H1 (cell line): ENCODE measurements around the gene BAK1. TPM values are rescaled to one million over a fixed set of nuclear protein-coding genes. Genes with fewer than 3 reads are reported as not detected.

Experiments
- CTCF ChIA-PET: fragments of 300-600 bp; sonication (Branson Sonifier 250); formaldehyde crosslinking; loops from one replicate; lab custom pipeline; 2021; ENCODE audit not compliant: partially characterized antibody; lab: Charles Lee
- POLR2A ChIA-PET: fragments of 300-600 bp; sonication (Branson Sonifier 250); formaldehyde crosslinking; loops from one replicate; lab custom pipeline; 2021; ENCODE audit warnings: inconsistent platforms; ENCODE audit not compliant: partially characterized antibody; lab: Charles Lee
- DNase-seq, 2 experiments: peaks; one replicate each; pipeline versions ENCODE4 v3.0.0 to v3.0.0-alpha.2; 2010 to 2022; ENCODE audit warnings: low spot score in 2 of 2, low read depth in 1 of 2, mixed read lengths in 1 of 2
- FAIRE-seq: peaks from 2 replicates; lab custom pipeline; 2011; peaks lifted over from hg19 to GRCh38; lab: Jason Lieb, UNC
- H2AFZ ChIP-seq: 2 replicates; pipeline ENCODE4 v1.8.1; 2012; ENCODE audit warnings: low read length, inconsistent platforms
- H2AK5ac ChIP-seq: 2 replicates; pipeline ENCODE4 v1.6.1; 2013; ENCODE audit warnings: low read depth, low read length
- H2BK120ac ChIP-seq: replicated peaks from 2 replicates; pipeline ENCODE3; 2013; ENCODE audit warnings: low read depth, low read length, inconsistent platforms
- H2BK12ac ChIP-seq: 2 replicates; pipeline ENCODE4 v1.6.1; 2013; ENCODE audit warnings: low read depth, low read length
- H2BK15ac ChIP-seq: 2 replicates; pipeline ENCODE4 v1.6.1; 2013; ENCODE audit warnings: low read length
- H2BK20ac ChIP-seq: 2 replicates; pipeline ENCODE4 v1.6.1; 2013; ENCODE audit warnings: low read length
- H2BK5ac ChIP-seq: 2 replicates; pipeline ENCODE4 v1.6.1; 2013; ENCODE audit warnings: low read depth, low read length
- H3K14ac ChIP-seq: 2 replicates; pipeline ENCODE4 v1.6.1; 2013; ENCODE audit warnings: inconsistent platforms; ENCODE audit not compliant: insufficient read length
- H3K18ac ChIP-seq: 2 replicates; pipeline ENCODE4 v1.6.1; 2013; ENCODE audit warnings: low read length; ENCODE audit errors: extremely low read depth
- H3K23ac ChIP-seq: 2 replicates; pipeline ENCODE4 v1.6.1; 2013; ENCODE audit warnings: inconsistent platforms; ENCODE audit not compliant: insufficient read length
- H3K23me2 ChIP-seq: 2 replicates; pipeline ENCODE4 v1.6.1; 2013; ENCODE audit warnings: low read depth, low read length
- H3K27ac ChIP-seq: 2 replicates; pipeline ENCODE4 v1.6.1; 2011; ENCODE audit warnings: low read depth, low read length, inconsistent platforms
- H3K27me3 ChIP-seq, 4 experiments: replicated peaks in 1 of 4; 1 replicate in 1 of 4; 2 replicates in 3 of 4; pipeline versions ENCODE4 v1.6.1 to v1.8.1; 2011 to 2013; ENCODE audit warnings: low read length in 3 of 4, mild to moderate bottlenecking in 3 of 4, inconsistent platforms in 2 of 4, mixed read lengths in 2 of 4, moderate library complexity in 1 of 4; ENCODE audit not compliant: control insufficient read depth in 3 of 4, insufficient read depth in 3 of 4; ENCODE audit errors: extremely low read depth in 1 of 4
- H3K36me3 ChIP-seq, 4 experiments: 2 replicates each; pipeline versions ENCODE4 v1.6.1 to v1.8.1; 2011 to 2013; ENCODE audit warnings: mild to moderate bottlenecking in 4 of 4, low read length in 3 of 4, moderate library complexity in 2 of 4, control low read depth in 1 of 4, inconsistent platforms in 1 of 4; ENCODE audit not compliant: insufficient read depth in 4 of 4, control insufficient read depth in 2 of 4
- H3K4ac ChIP-seq: replicated peaks from 2 replicates; pipeline ENCODE3; 2013; ENCODE audit warnings: low read length, low read depth, mixed read lengths, inconsistent platforms; ENCODE audit not compliant: insufficient read length
- H3K4me1 ChIP-seq, 4 experiments: replicated peaks in 1 of 4; 1 replicate in 1 of 4; 2 replicates in 3 of 4; pipeline versions ENCODE4 v1.6.1 to v1.8.1; 2011 to 2013; ENCODE audit warnings: low read length in 3 of 4, inconsistent platforms in 2 of 4, mixed read lengths in 1 of 4; ENCODE audit not compliant: insufficient read depth in 4 of 4, control insufficient read depth in 3 of 4
- H3K4me2 ChIP-seq, 2 experiments: 2 replicates each; pipeline versions ENCODE4 v1.6.1 to v1.8.1; 2011 to 2013; ENCODE audit warnings: low read depth in 2 of 2, low read length in 2 of 2, control low read depth in 1 of 2, inconsistent platforms in 1 of 2, mild to moderate bottlenecking in 1 of 2; ENCODE audit not compliant: insufficient read depth in 1 of 2
- H3K4me3 ChIP-seq, 4 experiments: fragments of 200-600, 300-600 bp in 1 of 4; sonication (generic), shearing (Covaris generic), sonication (Bioruptor Twin) in 1 of 4; 2 replicates each; pipeline versions ENCODE4 v1.5.1 to v1.8.1; 2011 to 2016; ENCODE audit warnings: low read length in 4 of 4, low read depth in 3 of 4, control low read depth in 2 of 4, inconsistent platforms in 2 of 4, mild to moderate bottlenecking in 2 of 4, mixed read lengths in 1 of 4, moderate library complexity in 1 of 4; ENCODE audit not compliant: insufficient read depth in 2 of 4; ENCODE audit errors: extremely low read depth in 1 of 4
- H3K56ac ChIP-seq: replicated peaks from 2 replicates; pipeline ENCODE3; 2013; ENCODE audit warnings: low read depth, mild to moderate bottlenecking, mixed read lengths, low read length, inconsistent platforms; ENCODE audit not compliant: insufficient read length
- H3K79me1 ChIP-seq: 2 replicates; pipeline ENCODE4 v1.6.1; 2013; ENCODE audit warnings: low read depth, low read length, control low read depth
- H3K79me2 ChIP-seq, 2 experiments: 2 replicates each; pipeline versions ENCODE4 v1.6.1 to v1.8.1; 2012 to 2013; ENCODE audit warnings: low read length in 2 of 2, mild to moderate bottlenecking in 2 of 2, inconsistent platforms in 1 of 2; ENCODE audit not compliant: insufficient read depth in 2 of 2, control insufficient read depth in 1 of 2
- H3K9ac ChIP-seq, 4 experiments: replicated peaks in 1 of 4; 1 replicate in 1 of 4; 2 replicates in 3 of 4; pipeline versions ENCODE4 v1.6.1 to v1.8.1; 2011 to 2013; ENCODE audit warnings: low read depth in 3 of 4, low read length in 3 of 4, control low read depth in 2 of 4, mild to moderate bottlenecking in 2 of 4, moderate library complexity in 2 of 4, inconsistent platforms in 1 of 4; ENCODE audit errors: extremely low read depth in 1 of 4
- H3K9me3 ChIP-seq, 2 experiments: 2 replicates each; pipeline versions ENCODE4 v1.6.1 to v1.8.1; 2012 to 2013; ENCODE audit warnings: mild to moderate bottlenecking in 2 of 2, moderate library complexity in 2 of 2, control low read depth in 1 of 2, inconsistent platforms in 1 of 2, low read depth in 1 of 2, low read length in 1 of 2, mixed read lengths in 1 of 2; ENCODE audit not compliant: insufficient read depth in 2 of 2
- H4K20me1 ChIP-seq, 2 experiments: replicated peaks in 1 of 2; 2 replicates each; pipeline versions ENCODE3 to v1.8.1; 2011 to 2013; ENCODE audit warnings: inconsistent platforms in 2 of 2, low read length in 2 of 2, mild to moderate bottlenecking in 1 of 2; ENCODE audit not compliant: insufficient read depth in 2 of 2, control insufficient read depth in 1 of 2
- H4K5ac ChIP-seq: 2 replicates; pipeline ENCODE4 v1.6.1; 2013; ENCODE audit warnings: low read length, low read depth, mixed read lengths, inconsistent platforms; ENCODE audit not compliant: insufficient read length
- H4K8ac ChIP-seq: 2 replicates; pipeline ENCODE4 v1.8.0; 2013; ENCODE audit warnings: mild to moderate bottlenecking, moderate library complexity, low read length, inconsistent platforms; ENCODE audit not compliant: insufficient read depth; ENCODE audit errors: extremely low read depth
- H4K91ac ChIP-seq: replicated peaks from 2 replicates; pipeline ENCODE3; 2013; ENCODE audit warnings: low read length, mixed read lengths, inconsistent platforms; ENCODE audit not compliant: insufficient read length
- ASH2L ChIP-seq: fragments of 200-600, 300-600 bp; sonication (generic); IDR thresholded peaks from one replicate; pipeline ENCODE4 v1.7.1; 2017; ENCODE audit warnings: low read length
- ATF3 ChIP-seq: IDR thresholded peaks from 2 replicates; pipeline ENCODE4 v1.6.1; 2011; ENCODE audit warnings: low read depth, mild to moderate bottlenecking, low read length; ENCODE audit not compliant: insufficient read depth
- BCL11A ChIP-seq, 2 experiments: IDR thresholded peaks; one replicate each; pipeline ENCODE4 v1.6.1; 2011; ENCODE audit warnings: low read depth in 2 of 2, low read length in 2 of 2, mild to moderate bottlenecking in 2 of 2
- CTBP2 ChIP-seq: IDR thresholded peaks from 2 replicates; pipeline ENCODE4 v1.7.0; 2011; ENCODE audit warnings: borderline replicate concordance, mild to moderate bottlenecking, moderate library complexity, mixed read lengths, low read length; ENCODE audit not compliant: insufficient read depth, insufficient read length
- KDM4A ChIP-seq: IDR thresholded peaks from one replicate; pipeline ENCODE4 v1.7.1; 2012; ENCODE audit warnings: low read depth, mild to moderate bottlenecking, moderate library complexity, low read length, inconsistent platforms; ENCODE audit not compliant: severe bottlenecking
- NANOG ChIP-seq: IDR thresholded peaks from 2 replicates; pipeline ENCODE4 v1.6.1; 2011; ENCODE audit warnings: low read length, low read depth, mild to moderate bottlenecking, inconsistent platforms; ENCODE audit not compliant: insufficient read depth, poor library complexity, severe bottlenecking
- POLR2A ChIP-seq, 2 experiments: IDR thresholded peaks; 1 replicate in 1 of 2; 2 replicates in 1 of 2; pipeline ENCODE4 v1.6.1; 2011; ENCODE audit warnings: low read depth in 2 of 2, low read length in 2 of 2, mild to moderate bottlenecking in 2 of 2; ENCODE audit errors: control extremely low read depth in 1 of 2
- RAD21 ChIP-seq, 2 experiments: IDR thresholded peaks in 1 of 2; conservative IDR thresholded peaks in 1 of 2; 2 replicates each; pipeline ENCODE4 v1.6.1; 2011; ENCODE audit warnings: low read depth in 2 of 2, low read length in 2 of 2, improper control_type of control experiment in 1 of 2, inconsistent platforms in 1 of 2, mild to moderate bottlenecking in 1 of 2, moderate library complexity in 1 of 2
- RNF2 ChIP-seq: fragments of 200-900, 300-1000 bp; sonication (generic); IDR thresholded peaks from 2 replicates; pipeline ENCODE4 v1.7.1; 2016; ENCODE audit warnings: borderline replicate concordance, low read depth, mild to moderate bottlenecking, antibody characterized with exemption, low read length; ENCODE audit not compliant: poor library complexity, severe bottlenecking; ENCODE audit errors: missing control alignments
- SAP30 ChIP-seq: fragments of 300-600 bp; sonication (generic); IDR thresholded peaks from 2 replicates; pipeline ENCODE4 v1.7.1; 2012; ENCODE audit warnings: low read length, moderate library complexity, mild to moderate bottlenecking, inconsistent platforms; ENCODE audit not compliant: insufficient read depth, insufficient replicate concordance
- TAF1 ChIP-seq: IDR thresholded peaks from 2 replicates; pipeline ENCODE4 v1.6.1; 2011; ENCODE audit warnings: mild to moderate bottlenecking, low read depth, low read length
- TBP ChIP-seq: IDR thresholded peaks from 2 replicates; pipeline ENCODE4 v1.6.1; 2011; ENCODE audit warnings: low read depth, low read length, improper control_type of control experiment
- WGBS, 2 experiments: shearing (Covaris generic) in 1 of 2; methylation state at CpG; one replicate each; pipeline versions ENCODE4 v1.1.6 to v1.1.7; 2013 to 2015; ENCODE audit warnings: low lambda C conversion rate in 2 of 2, mixed read lengths in 2 of 2, inconsistent platforms in 1 of 2, low coverage in 1 of 2, missing lambda C conversion rate in 1 of 2; ENCODE audit not compliant: insufficient replicate concordance in 2 of 2, insufficient coverage in 1 of 2, insufficient read length in 1 of 2; ENCODE audit errors: extremely low coverage in 1 of 2, missing lambda C conversion rate in 1 of 2; 5-methylcytosine and 5-hydroxymethylcytosine counted together
- polyA plus RNA-seq, 7 experiments: library from polyadenylated mRNA; depleted of rRNA in 3 of 7; stranded (reverse) in 5 of 7; unstranded in 2 of 7; fragments of >200 nt in 5 of 7; fragments of 200-250 nt in 2 of 7; gene quantifications; 1 replicate in 5 of 7; 2 replicates in 1 of 7; 4 replicates in 1 of 7; pipeline versions ENCODE4 v1.2.1 to v1.2.3, GENCODE V29; 2011 to 2013; ENCODE audit warnings: missing spikeins in 2 of 7, mixed read lengths in 2 of 7
- total RNA-seq: library from RNA; stranded (reverse); fragmentation: NEBNext Ultra II Directional; extraction: Animal tissue kit (Norgen Biotek cat#: 25700); gene quantifications from 2 replicates; pipeline ENCODE4 v1.2.1, GENCODE V29; 2021

BAK1 gene
- total and polyA plus RNA-seq, 2 of the 8 experiments (the other 6 are each of a cell fraction or from before 2014, with no cell fraction given) = 43.3 to 43.4 TPM

GRCh38 chr6:33592280-33592594 lies 12.2 kb upstream of the BAK1 start:
- Histone ChIP-seq H3K4me3 (no peak overlapping the region), H2AFZ (no peak overlapping the region), H3K23ac (no peak overlapping the region), H4K8ac (no peak overlapping the region; the same call in 1 of the 2 replicates), H3K4me1 (peaks cover 5 to 28% (median 17%) of the 10 kb centered on the region in 4 experiments), H3K79me1 (no peaks in the 10 kb centered on the region), H2AK5ac (0 out of 2 replicates have a peak overlapping the region, but pooled peaks have one; percentile 10), H3K23me2 (no peaks in the 10 kb centered on the region; the same call in 1 of the 2 replicates), H2BK120ac (no peak overlapping the region), H3K4ac (peak overlapping the region; percentile 65), H3K27me3 (no peaks in the 10 kb centered on the region), H3K4me2 (no peak overlapping the region; a peak in 1 of 4 replicates), H2BK5ac (peak overlapping the region; percentile 78; the same call in 1 of the 2 replicates), H3K9ac (no peak overlapping the region), H3K14ac (no peak overlapping the region), H3K9me3 (no peaks in the 10 kb centered on the region), H3K27ac (no peak overlapping the region), H2BK12ac (peak overlapping the region; percentile 98; the same call in 1 of the 2 replicates), H4K91ac (peak overlapping the region; percentile 90), H3K79me2 (no peaks in the 10 kb centered on the region), H2BK20ac (peak overlapping the region; percentile 92), H3K36me3 (no peaks in the 10 kb centered on the region), H3K18ac (peak overlapping the region; percentile 95; the same call in 1 of the 2 replicates), H2BK15ac (peak overlapping the region; percentile 53; the same call in 1 of the 2 replicates), H4K5ac (no peak overlapping the region), H4K20me1 (no peaks in the 10 kb centered on the region), H3K56ac (no peak overlapping the region)
- FAIRE-seq = no peak
- 75% methylated on average over 7 of the region's 7 CpGs; no CpG with 5 or more reads in 1 of the 2 experiments for WGBS, 2 experiments
- ChIA-PET CTCF (interaction anchor here (1.0 to 9.3 kb wide), 12 partner anchors 10 to 119 kb away, joined by 3 to 131 read pairs (median 8); partner anchors contain the start of genes ITPR3 and UQCC2), POLR2A (interaction anchor here (1.0 to 1.6 kb wide), 8 partner anchors 12 to 138 kb away, joined by 3 to 6 read pairs (median 4); partner anchors contain the start of genes ITPR3 and ZBTB9)
- DNase-seq = no peak
- TF ChIP-seq ATF3 (no peak), KDM4A (no peak), TBP (no peak), CTBP2 (no peak), POLR2A (IDR thresholded peaks at IDR 0.05; ENCODE audit: control extremely low read depth in 1 of 2, low read depth in 2 of 2, low read length in 2 of 2) (no peak), BCL11A (IDR thresholded peaks at IDR 0.05; ENCODE audit: low read depth in 2 of 2, low read length in 2 of 2) (no peak), RNF2 (no peak), RAD21 (IDR thresholded peaks at IDR 0.05 in 1 of 2, conservative IDR thresholded peaks at IDR 0.05 in 1 of 2; ENCODE audit: low read depth in 2 of 2, low read length in 2 of 2) (no peak), ASH2L (no peak), NANOG (no peak), SAP30 (no peak), TAF1 (no peak)
